Activated T-helper 9 cell treated with anti-CD3 and anti-CD28 coated beads, Interleukin-2, amount 50 U/mL, for 16 hours (primary cell): Measurements from ENCODE around the gene SCYL1.

ENCODE experiments used
- DNase-seq: peaks from one replicate; pipeline ENCODE4 v3.0.0-alpha.2; 2020; ENCODE audit warnings: low read depth

The SCYL1 gene

GRCh38 chr11:65585396-65586246 is 60.7 kb downstream of the SCYL1 start:
- DNase-seq: no peak

GRCh38 chr11:65586247-65586630 is 61.4 kb downstream of the SCYL1 start:
- DNase-seq: no peak

- no peak for DNase-seq
These were observed 61.8 kb downstream of the SCYL1 start for GRCh38 chr11:65586676-65587075.
